Skeletal muscle cell (primary cell): ENCODE results near the gene COL4A1.
A peak's percentile ranks its signal among the peaks of the same experiment; 100 is the strongest.

Experiments used
- DNase-seq: peaks from one replicate; pipeline ENCODE4 v3.0.0-alpha.2; 2010; ENCODE audit warnings: low read depth
- H3K4me3 ChIP-seq: 2 replicates; pipeline ENCODE4 v1.5.1; 2011; ENCODE audit warnings: low read depth, mild to moderate bottlenecking, control low read depth, low read length, moderate library complexity

The COL4A1 gene

DNA sequence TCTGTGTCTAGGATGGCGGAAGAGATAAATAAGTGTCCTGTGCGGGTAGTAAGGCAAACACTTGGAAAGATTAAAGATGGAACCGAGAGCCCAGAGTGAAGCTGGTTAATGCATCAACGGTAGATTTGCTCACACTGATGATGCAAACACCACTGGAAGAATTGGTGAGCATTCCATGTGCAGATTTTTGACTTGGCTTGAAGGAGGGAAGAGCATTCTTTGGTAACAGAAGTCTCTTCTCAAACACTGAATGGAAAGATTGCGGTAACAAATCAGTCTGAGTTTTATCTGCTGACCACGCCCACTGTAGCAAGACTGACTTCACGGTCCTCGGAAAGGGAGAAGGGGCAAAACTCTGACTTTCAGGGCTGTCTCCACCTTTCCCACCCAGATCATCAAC, 112.5 kb downstream of the COL4A1 start:
- no peak overlapping the region for H3K4me3 ChIP-seq
- no peak for DNase-seq

GRCh38 chr13:110193491-110193890, 113.5 kb downstream of the COL4A1 start:
- no peak overlapping the region for H3K4me3 ChIP-seq
- DNase-seq: no peak

GRCh38 chr13:110192472-110192871, 114.5 kb downstream of the COL4A1 start:
- no peak overlapping the region for H3K4me3 ChIP-seq

DNA sequence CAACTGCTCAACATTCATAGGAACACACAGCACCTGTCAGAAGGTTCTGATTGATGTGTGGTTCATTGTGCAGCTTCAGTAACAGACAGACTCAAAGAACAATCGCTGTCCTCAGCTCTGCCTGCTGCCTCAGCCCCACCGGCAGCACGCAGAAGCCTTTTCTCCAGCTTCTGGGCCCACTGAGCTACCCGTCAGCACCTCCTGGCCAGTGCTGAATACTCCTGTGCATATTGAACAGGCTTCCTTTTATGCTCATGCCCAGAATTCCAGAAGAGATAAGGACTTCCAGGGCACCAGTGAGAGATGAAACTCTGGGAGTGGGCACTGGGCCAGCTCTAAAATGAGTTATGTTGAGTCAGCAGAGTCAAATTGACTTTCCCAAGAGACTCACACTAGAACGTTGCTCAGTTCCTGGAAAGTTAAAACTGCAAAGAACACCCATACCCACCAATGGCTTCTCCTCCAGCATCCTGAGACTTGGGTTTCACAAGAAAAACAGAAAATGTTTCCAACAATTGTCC, 119.3 kb downstream of the COL4A1 start:
- peak; percentile 56 for DNase-seq
- H3K4me3 ChIP-seq: no peak overlapping the region

More at GRCh38 chr13:110192472-110192871, 114.5 kb downstream of the COL4A1 start:
- DNase-seq: no peak

DNA sequence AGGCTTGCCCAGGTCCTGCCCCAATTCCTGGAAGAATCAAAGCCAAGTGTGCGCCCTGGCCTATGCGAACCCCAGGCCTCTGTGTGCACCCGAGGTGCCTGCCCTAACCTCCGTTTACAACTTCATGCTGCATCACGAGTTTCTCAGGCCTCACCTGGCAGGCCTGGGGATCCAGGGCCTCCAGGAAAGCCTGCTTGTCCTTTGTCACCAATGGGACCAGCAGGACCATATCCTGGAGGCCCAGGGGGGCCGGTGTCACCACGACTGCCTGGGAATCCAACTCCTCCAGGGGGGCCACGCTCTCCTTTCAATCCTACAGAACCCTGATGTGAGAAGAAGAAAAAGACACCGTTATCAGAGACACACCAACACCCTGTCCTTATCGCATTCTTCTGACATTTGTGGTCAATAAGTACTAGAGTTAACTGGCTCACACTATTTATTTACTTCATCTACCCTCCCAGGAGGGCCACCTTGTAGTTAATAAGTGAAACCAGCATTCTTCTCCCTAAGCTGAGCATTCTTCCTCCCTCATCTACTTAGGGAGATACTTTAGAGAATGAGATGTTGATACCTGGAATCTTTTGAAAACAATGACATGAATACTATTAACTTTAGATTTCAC, 120.6 kb downstream of the COL4A1 start:
- DNase-seq: no peak
- no peak overlapping the region for H3K4me3 ChIP-seq

DNA sequence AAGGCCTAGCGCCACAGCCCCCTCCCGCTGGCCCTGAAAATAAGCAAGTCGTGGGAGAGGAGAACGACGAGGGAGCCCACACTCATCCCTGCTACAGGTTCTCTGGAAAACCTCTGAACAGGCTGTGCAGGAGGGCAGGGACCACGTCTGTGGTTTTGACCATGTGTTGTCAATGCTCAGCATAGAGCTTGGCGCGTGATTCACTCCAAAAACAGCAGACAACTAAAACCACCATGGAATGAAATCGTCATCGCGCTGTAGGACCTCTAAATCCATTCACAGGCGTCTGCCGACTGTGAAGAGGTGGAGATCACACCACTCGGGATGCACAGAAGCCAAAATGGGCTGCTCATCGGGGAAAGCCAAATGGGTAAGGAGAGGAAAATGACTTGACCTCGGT, 121.3 kb downstream of the COL4A1 start:
- H3K4me3 ChIP-seq: no peak overlapping the region
- peak; percentile 47 for DNase-seq

DNA sequence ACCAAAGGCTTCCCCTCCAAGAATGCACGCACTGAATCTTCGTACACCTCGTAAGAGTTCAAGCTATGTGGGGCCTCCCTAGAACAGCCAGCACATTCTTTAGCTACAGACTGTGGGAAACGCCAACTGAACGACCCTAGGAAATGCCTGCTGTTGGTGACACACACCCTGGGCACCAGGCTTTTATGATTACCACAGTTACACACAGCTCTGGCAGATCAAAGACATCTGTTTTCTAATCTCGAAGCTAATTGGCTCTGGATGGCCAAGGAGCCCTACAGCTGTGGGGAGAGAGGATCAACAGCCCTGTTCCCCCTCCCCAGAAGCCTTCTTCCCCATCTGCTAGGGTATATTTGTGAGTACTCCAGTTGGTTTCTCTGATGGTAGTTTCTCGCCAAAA, 123.0 kb downstream of the COL4A1 start:
- H3K4me3 ChIP-seq: no peak overlapping the region
- no peak for DNase-seq

- DNase-seq: no peak
- no peak overlapping the region for H3K4me3 ChIP-seq
Observed at GRCh38 chr13:110182461-110182860, 124.5 kb downstream of the COL4A1 start.

DNA sequence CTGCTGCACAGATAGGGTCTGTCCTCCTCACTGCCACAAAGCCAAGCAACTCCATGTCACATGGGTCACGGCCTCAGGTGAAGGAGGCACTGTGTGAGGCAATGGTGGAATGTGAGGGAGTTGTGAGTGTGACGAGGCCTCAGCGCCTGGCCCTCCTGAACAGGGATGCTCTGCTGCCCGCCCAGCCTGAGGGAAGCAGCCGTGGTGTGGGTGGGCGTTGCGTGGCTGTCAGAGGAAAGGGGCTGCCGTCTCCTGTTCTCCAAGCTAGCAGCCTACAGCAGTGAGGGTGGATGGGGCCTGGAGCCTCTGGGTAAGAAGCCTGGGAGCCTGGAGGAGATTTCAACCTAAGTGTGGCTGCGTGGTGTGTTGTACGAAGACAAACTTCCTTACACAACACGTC, 125.0 kb downstream of the COL4A1 start:
- H3K4me3 ChIP-seq: no peak overlapping the region
- no peak for DNase-seq

- no peak overlapping the region for H3K4me3 ChIP-seq
- no peak for DNase-seq
Observed at GRCh38 chr13:110179857-110180147, 127.2 kb downstream of the COL4A1 start.

DNA sequence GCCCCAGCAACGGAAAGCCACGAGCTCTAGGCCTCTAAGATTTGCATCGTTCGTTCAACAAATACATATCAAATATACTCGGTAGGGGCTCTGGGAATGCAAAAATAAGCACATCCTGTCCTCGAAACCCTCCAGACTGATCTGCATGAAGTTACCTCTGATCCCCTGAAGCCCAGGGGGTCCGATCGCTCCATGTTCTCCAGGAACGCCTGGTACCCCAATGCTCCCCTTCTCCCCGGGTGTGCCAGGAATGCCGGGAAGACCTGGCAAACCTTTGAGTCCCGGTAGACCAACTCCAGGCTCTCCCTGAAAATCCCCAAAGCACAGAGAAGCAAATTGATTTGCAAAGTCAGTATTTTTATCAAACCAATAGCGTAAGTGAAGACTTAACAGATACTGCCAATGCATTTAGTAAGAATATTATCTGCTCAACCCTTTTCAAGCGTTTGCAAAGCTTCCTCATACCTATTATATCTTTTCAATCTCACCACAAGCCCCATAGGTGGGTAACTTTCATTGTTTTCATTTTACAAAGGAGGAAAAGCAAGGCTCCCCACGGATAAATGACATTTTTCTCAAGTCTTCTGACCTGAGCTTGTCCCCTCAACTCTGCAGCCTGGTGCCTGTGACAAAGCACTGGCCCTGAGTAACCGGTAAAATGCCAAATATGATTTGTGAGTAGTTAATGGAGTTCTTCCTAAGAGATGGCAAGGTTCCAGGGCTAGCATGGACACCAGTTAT, 127.7 kb downstream of the COL4A1 start:
- no peak for DNase-seq
- H3K4me3 ChIP-seq: no peak overlapping the region

GRCh38 chr13:110177790-110178189, 129.2 kb downstream of the COL4A1 start:
- no peak for DNase-seq
- no peak overlapping the region for H3K4me3 ChIP-seq

DNA sequence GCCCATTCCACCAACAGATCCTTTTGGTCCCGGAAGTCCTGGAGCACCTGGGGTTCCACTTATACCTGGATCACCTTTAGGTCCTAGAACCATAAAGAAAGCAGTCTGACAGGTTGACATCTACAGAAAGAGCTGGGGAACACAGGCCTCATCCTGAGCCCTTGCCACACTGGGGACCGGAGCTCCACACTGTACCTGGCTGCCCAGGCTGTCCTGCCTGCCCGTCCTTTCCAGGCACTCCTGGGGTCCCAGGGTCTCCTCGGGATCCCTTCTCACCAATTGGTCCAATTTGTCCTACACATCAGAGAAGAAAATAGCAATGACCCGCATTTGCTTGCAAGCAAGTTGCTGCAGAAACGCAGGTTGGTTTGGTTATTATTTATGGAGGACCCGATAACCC, 130.5 kb downstream of the COL4A1 start:
- no peak for DNase-seq
- no peak overlapping the region for H3K4me3 ChIP-seq

DNA sequence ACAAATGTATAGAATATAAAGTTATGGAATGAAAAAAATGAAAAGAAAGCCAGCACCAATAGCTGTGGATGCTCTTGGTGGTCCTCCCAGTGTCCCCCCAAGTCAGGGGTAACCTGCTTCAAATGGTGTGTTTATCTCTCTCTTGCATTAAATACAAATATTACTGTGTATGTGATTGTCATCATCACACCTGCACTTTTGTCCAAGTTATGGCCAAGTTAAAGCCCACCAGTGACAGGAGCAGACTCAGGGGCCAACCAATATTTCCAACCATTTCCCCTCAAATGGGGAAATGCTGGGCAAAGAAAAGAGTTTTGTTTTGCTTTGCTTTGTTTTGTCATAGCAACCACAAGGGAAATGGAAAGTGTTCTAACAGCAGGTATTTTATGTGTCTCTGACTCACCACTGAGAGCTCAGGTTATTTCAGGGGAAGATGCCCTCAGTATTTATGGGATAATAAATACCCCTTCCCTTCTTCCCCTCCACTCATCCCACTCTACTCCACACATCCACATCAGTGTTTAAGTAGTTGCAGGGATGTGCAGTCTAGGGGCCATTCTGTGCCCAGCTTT, 133.6 kb downstream of the COL4A1 start:
- H3K4me3 ChIP-seq: no peak overlapping the region
- no peak for DNase-seq

GRCh38 chr13:110170882-110171281, 136.1 kb downstream of the COL4A1 start:
- no peak overlapping the region for H3K4me3 ChIP-seq
- DNase-seq: no peak

DNA sequence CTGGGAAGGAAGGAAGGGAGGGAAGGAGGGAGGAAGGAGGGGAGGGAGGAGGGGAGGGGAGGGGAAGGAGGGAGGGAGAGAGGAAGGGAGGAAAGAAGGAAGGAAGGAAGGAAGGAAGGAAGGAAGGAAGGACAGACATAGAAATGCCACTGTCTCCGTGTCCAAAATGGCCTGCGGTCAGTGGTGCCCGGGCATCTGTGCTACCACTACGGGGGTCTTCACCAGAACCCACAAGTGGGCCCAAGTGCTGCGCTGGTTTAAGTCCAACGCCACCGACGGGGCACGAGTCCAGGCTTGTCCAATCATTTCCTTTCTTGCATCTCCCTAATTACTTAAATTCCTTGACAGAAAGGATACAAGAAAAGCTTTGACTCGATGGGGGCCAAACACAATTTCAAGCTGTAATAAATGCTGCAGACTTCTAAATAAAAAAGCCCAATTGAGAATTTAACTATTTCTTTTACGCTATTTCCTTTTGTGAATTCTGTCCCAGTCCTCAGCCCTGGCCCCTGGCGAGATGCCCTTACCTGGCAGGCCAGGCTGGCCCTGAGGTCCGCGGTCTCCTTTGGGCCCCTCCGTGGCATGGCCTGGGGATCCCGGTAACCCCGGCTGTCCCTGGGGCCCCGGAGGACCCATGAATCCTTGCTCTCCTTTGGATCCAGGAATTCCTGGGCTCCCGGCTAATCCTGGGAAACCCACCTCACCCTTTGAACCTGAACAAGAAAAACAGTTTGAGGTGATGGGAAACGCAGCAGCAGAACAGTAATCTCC, 136.8 kb downstream of the COL4A1 start:
- H3K4me3 ChIP-seq: no peak overlapping the region
- DNase-seq: no peak

DNA sequence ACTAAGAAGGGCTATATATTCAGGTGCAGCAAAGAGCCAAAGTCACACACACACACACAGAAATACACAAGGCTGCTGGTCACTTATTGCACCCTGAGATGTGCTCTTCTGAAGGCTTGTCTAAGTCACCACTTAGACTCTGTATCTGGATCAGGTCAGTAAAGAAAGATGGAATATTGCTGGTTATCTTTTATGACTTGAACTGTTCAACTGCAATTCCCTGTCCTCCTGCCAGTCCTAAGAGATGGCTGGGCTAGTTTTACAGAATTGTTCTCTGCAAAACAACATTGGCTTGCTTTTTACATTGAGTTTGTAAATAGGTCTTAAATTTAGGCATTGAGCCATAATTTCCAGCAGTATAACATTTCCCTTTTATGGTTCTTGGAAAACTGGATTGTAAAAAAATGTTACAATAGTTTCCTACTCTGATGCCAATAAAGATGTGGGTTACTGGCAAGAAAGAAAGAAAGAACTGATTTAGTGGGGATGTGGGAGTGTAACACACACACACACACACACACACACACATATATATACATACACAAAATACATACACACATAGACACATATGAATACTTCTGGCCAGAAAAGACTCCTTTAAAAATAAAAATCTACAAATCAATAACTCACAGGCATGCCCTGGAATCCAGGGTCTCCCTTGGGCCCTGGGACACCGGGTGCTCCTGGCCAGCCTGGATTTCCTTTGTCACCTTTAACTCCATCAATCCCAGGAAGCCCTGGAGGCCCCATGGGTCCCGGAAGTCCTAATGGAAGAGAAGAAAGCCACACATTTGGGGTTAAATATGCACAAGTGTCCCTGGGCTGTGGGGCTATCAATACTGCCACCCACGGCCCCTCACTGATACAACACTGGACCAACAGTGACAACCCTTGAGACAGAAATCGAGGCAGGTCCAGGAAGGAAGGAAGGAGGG, 137.7 kb downstream of the COL4A1 start:
- H3K4me3 ChIP-seq: no peak overlapping the region
- DNase-seq: no peak

GRCh38 chr13:110166598-110166997, 140.4 kb downstream of the COL4A1 start:
- H3K4me3 ChIP-seq: no peak overlapping the region
- no peak for DNase-seq

DNA sequence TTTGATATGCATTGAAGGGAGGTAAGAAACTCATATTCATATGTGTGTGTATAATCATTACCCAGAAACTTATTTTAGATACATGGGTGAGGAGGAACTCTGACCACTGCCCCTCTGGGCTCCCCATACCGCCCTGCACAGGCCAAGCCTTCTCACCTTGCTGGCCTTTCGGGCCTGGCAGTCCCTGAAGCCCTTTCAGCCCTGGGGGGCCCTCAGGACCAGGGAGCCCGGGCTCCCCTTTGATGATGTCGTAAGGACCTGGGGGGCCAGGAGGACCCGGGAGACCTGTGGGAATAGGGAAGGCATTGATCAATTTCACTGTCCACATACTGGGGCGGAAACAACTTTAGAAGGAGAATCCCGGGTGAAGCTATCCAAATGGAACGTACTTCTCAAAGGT, 142.3 kb downstream of the COL4A1 start:
- DNase-seq: no peak
- no peak overlapping the region for H3K4me3 ChIP-seq
